Calu3 (cell line): ENCODE data around the gene RSPO1. TPM values are rescaled to one million over a fixed set of nuclear protein-coding genes. Genes with fewer than 3 reads are reported as not detected.

ENCODE experiments used
- BruUV-seq: library from RNA; stranded (reverse); fragments of 400-500 nt; replicated peaks from 2 replicates; lab custom pipeline; 2021; lab: Mats Ljungman, UMichigan
- CTCF ChIA-PET: fragments of 300-600 bp; sonication (Branson Sonifier 250); formaldehyde crosslinking; loops from one replicate; lab custom pipeline; 2022; ENCODE audit warnings: antibody characterized with exemption; lab: Charles Lee
- DNase-seq: peaks from one replicate; pipeline ENCODE4 v3.0.0; 2022
- H3K27ac Mint-ChIP-seq: one replicate; pipeline ENCODE4 v1.8.0; 2022; ENCODE audit warnings: mixed read lengths; ENCODE audit not compliant: unreplicated experiment
- H3K27me3 Mint-ChIP-seq: one replicate; pipeline ENCODE4 v1.8.0; 2022; ENCODE audit warnings: mixed read lengths; ENCODE audit not compliant: unreplicated experiment
- H3K36me3 Mint-ChIP-seq: one replicate; pipeline ENCODE4 v1.8.0; 2022; ENCODE audit warnings: mild to moderate bottlenecking, moderate library complexity, mixed read lengths; ENCODE audit not compliant: insufficient read depth, unreplicated experiment
- H3K4me1 Mint-ChIP-seq: one replicate; pipeline ENCODE4 v1.8.0; 2022; ENCODE audit warnings: mild to moderate bottlenecking, low read depth, mixed read lengths; ENCODE audit not compliant: unreplicated experiment
- H3K4me3 Mint-ChIP-seq: one replicate; pipeline ENCODE4 v1.8.0; 2022; ENCODE audit warnings: mild to moderate bottlenecking, low read depth, moderate library complexity, mixed read lengths; ENCODE audit not compliant: unreplicated experiment
- H3K9me3 Mint-ChIP-seq: one replicate; pipeline ENCODE4 v1.8.0; 2022; ENCODE audit warnings: low read depth, mixed read lengths; ENCODE audit not compliant: unreplicated experiment
- CTCF ChIP-seq: fragments of 200-600 bp; IDR thresholded peaks from one replicate; pipeline ENCODE4 v1.8.0; 2022; ENCODE audit warnings: antibody characterized with exemption; ENCODE audit not compliant: unreplicated experiment
- intact Hi-C: fragments of 100-400 bp; cut with micrococcal nuclease; formaldehyde crosslinking; loops from one replicate; pipeline ENCODE4 v1.10.0; 2022; ENCODE audit not compliant: unreplicated experiment
- total RNA-seq: library from RNA; stranded (reverse); gene quantifications from 2 replicates; pipeline ENCODE4 v1.2.3, GENCODE V29; 2022

RSPO1 gene
- total RNA-seq, 1 experiment from 2014 or later, result not detected

- Mint-ChIP-seq H3K27ac (no peak overlapping the region), H3K4me1 (no peaks in the 10 kb centered on the region), H3K4me3 (no peak overlapping the region), H3K27me3 (peaks cover 37% of the 10 kb centered on the region), H3K36me3 (no peaks in the 10 kb centered on the region), H3K9me3 (no peaks in the 10 kb centered on the region)
- BruUV-seq, result no TSS peak
- no peak for TF ChIP-seq CTCF
- no peak for DNase-seq
- intact Hi-C loops, result no loop called here
- CTCF ChIA-PET, result no interaction called here
Measured at GRCh38 chr1:37609994-37610393, 24.7 kb downstream of the RSPO1 start.

- CTCF ChIA-PET, result no interaction called here
Measured at GRCh38 chr1:37609002-37609401, 25.7 kb downstream of the RSPO1 start.

GRCh38 chr1:37606481-37607263, 28.0 kb downstream of the RSPO1 start:
- no TSS peak for BruUV-seq
- intact Hi-C loops, result no loop called here
- no peaks in the 10 kb centered on the region for H3K4me1 Mint-ChIP-seq
- peaks cover 7% of the 10 kb centered on the region for H3K27me3 Mint-ChIP-seq
- no peaks in the 10 kb centered on the region for H3K36me3 Mint-ChIP-seq
- no peak overlapping the region for H3K4me3 Mint-ChIP-seq
- no peak for TF ChIP-seq CTCF
- no peak for DNase-seq
- H3K27ac Mint-ChIP-seq, result no peak overlapping the region
- CTCF ChIA-PET, result no interaction called here
- no peaks in the 10 kb centered on the region for H3K9me3 Mint-ChIP-seq

More at GRCh38 chr1:37609002-37609401, 25.7 kb downstream of the RSPO1 start:
- BruUV-seq, result no TSS peak
- H3K27ac Mint-ChIP-seq, result no peak overlapping the region
- H3K4me3 Mint-ChIP-seq, result no peak overlapping the region
- intact Hi-C loops, result no loop called here
- no peaks in the 10 kb centered on the region for H3K9me3 Mint-ChIP-seq
- no peaks in the 10 kb centered on the region for H3K4me1 Mint-ChIP-seq
- no peaks in the 10 kb centered on the region for H3K36me3 Mint-ChIP-seq
- DNase-seq, result no peak
- H3K27me3 Mint-ChIP-seq, result peaks cover 28% of the 10 kb centered on the region
- TF ChIP-seq CTCF, result no peak

GRCh38 chr1:37605806-37606474, 28.8 kb downstream of the RSPO1 start:
- CTCF ChIA-PET, result interaction anchor here (0.5 to 0.6 kb wide), 2 partner anchors 240 to 1035 kb away, joined by 3 to 7 read pairs; no protein-coding TSS in a partner anchor
- H3K27ac Mint-ChIP-seq, result no peak overlapping the region
- H3K9me3 Mint-ChIP-seq, result no peaks in the 10 kb centered on the region
- TF ChIP-seq CTCF, result no peak
- no TSS peak for BruUV-seq
- intact Hi-C loops, result no loop called here
- H3K4me1 Mint-ChIP-seq, result no peaks in the 10 kb centered on the region
- H3K4me3 Mint-ChIP-seq, result no peak overlapping the region
- H3K27me3 Mint-ChIP-seq, result peaks cover 10% of the 10 kb centered on the region
- H3K36me3 Mint-ChIP-seq, result no peaks in the 10 kb centered on the region
- no peak for DNase-seq
